Activated CD8-positive, alpha-beta memory T cell treated with anti-CD3 and anti-CD28 coated beads, Interleukin-2, amount 50 U/mL, for 48 hours (primary cell): Measurements from ENCODE around the gene MACROD2.

Experiments used
- DNase-seq: peaks from one replicate; pipeline ENCODE4 v3.0.0-alpha.2; 2020

Gene MACROD2

GRCh38 chr20:14488756-14489479 lies 493.6 kb downstream of the MACROD2 start:
- no peak for DNase-seq

DNA sequence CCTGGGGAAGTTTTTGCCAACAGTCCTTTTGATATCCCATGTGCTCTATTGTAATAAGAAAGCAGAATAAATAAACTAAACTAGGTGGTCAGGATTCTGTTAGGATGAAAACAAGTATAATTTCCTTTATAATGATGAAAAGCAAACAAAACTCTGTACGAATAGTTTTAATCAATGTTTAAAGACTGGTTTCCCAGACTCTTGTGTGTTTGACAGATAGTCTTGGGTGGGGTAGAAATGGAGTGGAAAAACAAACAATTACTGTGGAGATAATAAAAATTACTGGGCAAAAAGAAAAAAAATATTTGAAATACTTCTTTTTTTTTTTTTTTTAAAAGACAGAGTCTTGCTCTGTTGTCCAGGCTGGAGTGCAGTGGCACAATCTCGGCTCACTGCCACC lies 494.2 kb downstream of the MACROD2 start:
- DNase-seq, result no peak

DNA sequence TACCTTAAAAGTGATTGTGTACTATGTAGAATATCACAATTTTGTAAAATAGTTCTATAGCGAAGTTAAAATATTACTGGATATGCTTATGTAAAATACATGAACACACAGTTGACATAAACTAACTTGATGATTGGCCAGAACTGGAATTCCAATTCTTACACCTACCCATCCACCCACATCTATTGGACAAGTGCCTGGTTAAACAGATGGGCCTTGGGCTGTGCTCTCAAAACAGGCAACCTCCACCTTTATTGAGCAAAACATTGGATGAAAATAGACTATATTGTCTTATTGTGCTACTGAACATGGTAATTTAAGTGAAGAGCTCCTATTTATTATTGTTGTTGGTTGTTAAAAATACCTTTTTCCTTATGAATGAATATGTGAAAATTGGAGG lies 496.1 kb downstream of the MACROD2 start:
- DNase-seq, result no peak

DNA sequence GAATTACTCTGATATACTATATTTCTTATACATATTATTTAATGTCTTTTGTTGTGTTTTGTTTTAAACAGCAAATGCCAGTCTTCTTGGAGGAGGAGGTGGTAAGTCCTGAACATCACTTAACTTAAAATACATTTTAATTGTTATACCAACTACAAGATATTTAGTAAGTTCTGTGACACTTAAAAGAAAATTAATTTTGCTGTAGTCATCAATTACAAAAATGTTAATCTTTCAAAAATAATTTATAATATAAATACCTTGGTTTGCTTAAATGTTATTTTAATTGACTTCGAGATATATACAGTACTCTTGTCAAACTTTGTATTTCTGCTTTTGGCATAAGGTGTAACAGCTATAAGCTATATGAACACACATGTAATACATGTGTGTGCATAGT lies 498.1 kb downstream of the MACROD2 start:
- no peak for DNase-seq

- no peak for DNase-seq
Observed at GRCh38 chr20:14494355-14494754, 499.0 kb downstream of the MACROD2 start.

DNA sequence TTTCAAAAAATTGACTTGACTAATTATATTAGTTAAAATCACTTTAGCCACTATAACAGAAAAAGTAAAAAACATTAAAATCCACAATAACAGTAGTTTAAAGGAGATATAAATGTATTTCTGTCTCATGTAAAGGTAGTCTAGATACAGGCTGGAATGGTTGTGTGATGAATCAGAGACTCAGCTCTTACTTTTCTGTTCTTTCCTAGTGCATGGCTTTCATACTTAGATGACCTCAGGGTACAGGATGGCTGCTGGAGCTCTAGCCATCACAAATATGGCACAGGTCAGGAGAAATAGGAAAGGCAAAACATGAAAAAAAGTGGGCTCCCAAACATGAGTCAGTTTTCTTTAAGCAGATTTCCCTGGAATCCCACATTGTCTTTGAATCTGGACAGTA lies 499.8 kb downstream of the MACROD2 start:
- no peak for DNase-seq

DNA sequence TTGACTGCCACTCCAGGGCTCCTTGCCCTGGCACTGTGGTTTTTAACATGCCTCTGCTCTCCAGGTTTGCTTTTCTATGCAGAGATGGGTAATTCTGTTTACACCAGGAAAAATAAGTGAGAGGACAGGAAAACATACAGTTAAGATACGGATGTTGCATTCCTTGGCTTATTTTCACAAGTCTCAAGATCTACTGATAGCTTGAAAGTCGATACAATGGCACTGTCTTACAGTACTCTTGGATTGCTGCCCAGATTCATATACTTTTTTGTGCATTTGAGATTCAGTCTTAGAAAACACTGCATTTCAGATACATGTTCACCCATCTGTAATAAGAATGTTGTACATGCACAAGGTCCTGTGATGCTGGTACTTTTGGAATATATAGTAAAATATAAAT lies 501.7 kb downstream of the MACROD2 start:
- DNase-seq, result no peak

DNA sequence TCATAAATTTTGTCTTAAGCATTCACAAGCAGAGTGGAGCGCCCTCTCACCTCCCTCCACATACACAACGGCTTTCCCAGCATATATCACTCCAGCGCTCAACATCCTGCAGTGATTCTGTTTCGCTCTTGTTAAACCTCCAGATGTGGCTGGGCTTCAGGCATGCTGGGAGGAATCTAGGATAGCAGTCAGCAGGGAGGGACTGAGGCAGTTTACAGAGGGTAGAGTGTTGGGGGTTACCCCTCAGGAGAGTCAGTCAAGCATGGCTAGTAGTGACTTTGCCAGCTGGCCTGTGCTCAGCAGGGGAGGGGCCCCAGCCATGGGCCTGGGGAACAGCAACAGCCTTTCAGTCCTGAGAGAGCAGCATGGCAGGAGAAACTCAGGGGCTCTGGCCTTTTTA lies 503.5 kb downstream of the MACROD2 start:
- DNase-seq, result no peak

- DNase-seq, result no peak
Observed at GRCh38 chr20:14505476-14505875, 510.2 kb downstream of the MACROD2 start.

DNA sequence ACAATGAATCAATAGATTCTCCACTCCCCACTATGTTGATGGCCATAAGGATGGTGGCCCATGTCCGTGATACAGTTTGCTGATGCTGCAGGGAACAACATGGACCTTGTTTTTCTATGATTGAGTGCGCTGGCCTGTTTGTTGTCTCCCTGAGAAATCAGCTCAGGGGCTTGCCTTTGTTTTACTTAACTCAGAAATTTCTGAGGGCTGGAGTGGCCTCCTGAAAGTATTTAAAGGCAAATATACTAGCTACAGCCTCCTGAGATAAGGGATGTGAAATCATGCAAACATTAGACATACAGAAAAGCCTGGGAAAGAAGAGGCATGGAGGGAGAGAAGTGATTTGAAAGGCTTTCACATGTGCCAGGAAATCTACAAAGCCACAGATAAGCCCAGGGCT lies 512.4 kb downstream of the MACROD2 start:
- DNase-seq, result no peak

GRCh38 chr20:14510341-14510740 lies 515.0 kb downstream of the MACROD2 start:
- no peak for DNase-seq

DNA sequence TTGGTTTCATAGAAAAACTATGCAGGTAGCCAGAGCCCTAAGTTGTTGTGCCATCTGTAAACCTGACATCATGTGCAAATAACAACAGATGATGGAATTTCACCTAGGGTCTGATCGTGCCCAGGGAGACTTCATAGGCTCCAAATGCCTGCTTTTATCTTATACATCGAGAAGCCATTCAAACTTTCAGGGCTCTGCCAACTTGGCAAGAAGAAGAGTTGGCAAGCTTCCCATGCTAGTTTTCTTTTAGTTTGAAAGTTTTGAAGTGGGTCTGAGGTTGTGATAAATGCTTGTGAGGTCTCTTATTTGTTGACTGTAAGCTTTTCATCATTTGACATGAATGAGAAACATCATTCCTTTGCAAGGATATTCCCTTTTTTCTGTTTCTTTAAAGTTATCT lies 517.5 kb downstream of the MACROD2 start:
- no peak for DNase-seq

DNA sequence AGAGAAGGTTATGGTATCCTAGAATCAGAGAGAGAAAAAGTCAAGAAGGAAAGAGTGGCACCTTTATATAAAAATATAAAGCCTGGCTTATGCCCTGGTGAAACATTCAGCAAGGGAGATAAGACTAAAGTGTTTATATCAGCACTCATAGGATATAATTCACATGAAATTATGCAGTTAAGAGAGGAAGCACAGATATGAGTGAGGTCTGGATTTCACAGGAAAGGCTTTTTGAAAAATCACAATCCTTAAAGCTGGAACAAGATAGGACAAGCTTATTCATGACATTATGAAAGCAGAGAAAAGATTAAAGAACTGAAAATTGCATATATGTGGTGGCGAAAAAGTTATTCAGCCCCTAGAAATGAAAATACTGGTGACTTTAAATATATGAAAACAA lies 523.3 kb downstream of the MACROD2 start:
- no peak for DNase-seq

DNA sequence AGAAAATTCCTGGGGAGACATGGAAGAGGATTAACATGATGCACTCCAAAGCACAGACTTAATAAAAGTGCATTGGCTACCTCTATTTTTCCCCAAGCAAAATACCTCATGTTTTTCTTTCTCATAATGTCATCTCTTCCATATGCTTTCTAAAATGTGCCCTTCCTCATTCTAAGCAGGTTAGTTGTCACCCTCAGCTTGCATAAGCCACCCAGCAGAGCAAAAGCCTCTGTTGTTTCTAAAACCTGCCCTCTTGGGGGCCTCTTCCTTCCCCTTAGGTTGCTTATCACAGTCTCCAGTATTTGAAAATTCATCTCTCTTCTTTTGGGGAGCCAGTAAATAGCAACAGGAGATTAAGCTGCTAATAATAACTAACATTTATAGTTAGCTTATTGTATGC lies 525.7 kb downstream of the MACROD2 start:
- DNase-seq, result no peak

- DNase-seq, result no peak
Observed at GRCh38 chr20:14521436-14521835, 526.1 kb downstream of the MACROD2 start.

- DNase-seq, result no peak
Observed at GRCh38 chr20:14522595-14522994, 527.3 kb downstream of the MACROD2 start.

DNA sequence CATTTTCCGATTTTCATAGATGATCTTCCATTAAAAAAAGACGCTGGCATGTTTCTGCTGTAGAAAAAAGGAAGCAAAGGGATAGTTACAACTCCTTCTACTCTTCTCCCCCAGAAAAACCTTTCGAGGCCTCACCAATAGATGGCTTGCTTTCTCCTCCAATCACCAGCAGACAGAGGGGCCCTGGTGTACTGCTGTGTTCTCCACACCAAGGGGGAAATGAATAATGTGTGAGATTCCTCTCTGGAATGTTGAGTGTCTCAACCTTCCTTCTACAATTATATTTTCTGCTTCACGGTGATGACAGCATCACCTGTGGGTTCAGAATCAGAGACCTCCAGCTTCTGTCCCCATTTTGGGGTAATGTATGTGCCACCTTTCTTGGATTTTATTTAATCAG lies 527.8 kb downstream of the MACROD2 start:
- DNase-seq, result no peak

- no peak for DNase-seq
Observed at GRCh38 chr20:14525426-14525825, 530.1 kb downstream of the MACROD2 start.

- DNase-seq, result no peak
Observed at GRCh38 chr20:14526891-14527290, 531.6 kb downstream of the MACROD2 start.

DNA sequence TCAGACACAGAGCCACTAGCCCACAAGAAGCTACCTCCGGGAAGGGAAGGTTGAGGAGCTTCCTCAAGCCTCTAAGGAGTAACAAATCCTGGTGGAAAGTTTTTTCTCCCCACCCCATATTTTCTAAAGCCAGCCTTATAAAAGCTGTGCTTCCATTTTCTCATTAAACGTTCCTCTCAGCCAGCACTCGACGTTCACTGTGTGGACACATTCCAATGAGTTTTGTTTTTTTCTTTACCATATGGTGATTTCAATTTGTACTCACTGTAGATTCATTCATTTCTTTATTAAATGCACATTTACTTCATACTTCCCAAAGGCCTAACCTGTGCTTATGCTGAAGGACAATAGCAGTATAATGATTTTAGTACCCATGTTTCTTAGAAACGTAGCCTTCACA lies 536.5 kb downstream of the MACROD2 start:
- DNase-seq, result no peak

DNA sequence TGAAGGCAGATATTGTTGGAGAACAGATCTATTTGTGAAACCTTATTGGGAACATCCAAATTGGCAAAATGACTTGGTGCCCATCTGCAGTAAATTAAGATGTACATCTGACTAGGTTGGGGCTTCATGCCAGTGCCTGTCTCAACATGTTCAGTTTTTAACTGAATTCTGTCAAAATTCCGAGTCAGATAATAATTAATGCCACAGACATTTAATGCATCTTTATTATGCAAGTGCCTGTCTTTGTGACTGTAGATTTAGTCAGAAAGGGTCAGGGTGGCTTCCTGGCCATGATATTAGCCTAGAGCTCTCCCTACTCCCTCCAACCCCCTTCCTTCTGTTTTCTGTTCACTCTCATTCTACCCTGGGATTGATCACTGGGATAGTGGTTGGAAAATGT lies 541.4 kb downstream of the MACROD2 start:
- no peak for DNase-seq

DNA sequence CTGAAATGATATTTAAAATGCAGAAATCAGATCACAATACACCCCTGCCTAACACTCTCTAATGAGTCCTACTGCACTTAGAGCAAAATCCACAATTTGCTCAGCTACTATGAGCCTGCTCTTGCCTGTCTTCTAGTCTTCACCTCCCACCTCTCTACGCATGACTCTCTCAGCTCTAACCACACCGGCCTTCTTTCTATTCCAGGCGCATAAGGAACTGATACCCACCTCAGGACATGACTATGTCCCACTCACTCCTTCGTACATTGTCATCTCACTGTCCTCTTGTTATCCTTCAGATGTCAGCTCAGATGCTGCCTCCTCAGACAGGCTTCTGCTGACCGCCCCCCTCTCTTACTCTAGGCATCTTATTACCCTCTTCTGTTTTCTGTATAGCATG lies 543.1 kb downstream of the MACROD2 start:
- no peak for DNase-seq

- DNase-seq, result no peak
Observed at GRCh38 chr20:14543040-14543439, 547.7 kb downstream of the MACROD2 start.

DNA sequence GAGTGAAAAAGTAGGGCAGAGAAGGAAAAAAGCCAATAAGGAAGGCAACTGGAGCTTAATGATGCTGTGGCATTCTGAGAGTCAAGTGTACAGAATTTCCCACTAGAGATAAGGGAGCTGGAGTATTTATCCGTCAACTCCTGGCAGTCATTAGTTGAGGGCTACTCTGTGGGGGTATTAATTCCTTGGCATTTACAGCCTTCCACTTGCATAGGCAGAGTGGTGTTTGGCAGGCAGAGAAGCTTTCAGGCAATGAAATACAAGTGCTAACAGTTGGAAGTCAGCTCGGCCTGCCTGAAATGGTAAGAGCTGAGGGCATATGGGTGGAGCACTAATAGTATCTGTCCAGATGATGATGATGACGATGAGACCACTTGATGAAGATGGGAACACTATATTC lies 549.4 kb downstream of the MACROD2 start:
- no peak for DNase-seq

DNA sequence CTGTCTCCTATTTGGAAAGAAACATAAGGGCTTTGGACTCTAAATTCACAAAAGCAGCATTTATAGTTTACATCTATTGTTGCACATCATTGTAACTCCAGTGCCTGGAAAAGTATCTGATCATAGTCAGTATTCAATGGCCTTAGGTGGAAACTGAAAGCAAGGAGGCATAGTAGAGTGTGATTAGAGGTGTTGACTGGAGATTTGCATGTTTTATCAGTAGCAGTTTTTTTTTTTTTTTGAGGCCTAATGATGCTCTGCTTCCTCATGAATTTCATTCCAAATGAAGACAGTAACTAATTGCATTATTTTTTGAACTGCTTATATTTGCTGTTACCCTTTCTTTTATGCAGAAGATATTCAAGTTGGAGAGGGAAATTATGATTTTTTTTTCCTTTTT lies 555.3 kb downstream of the MACROD2 start:
- no peak for DNase-seq
